Esophagus muscularis mucosa (tissue), 3 donors: ENCODE measurements around the gene HMGN1.

ENCODE experiments used
- CTCF ChIP-seq, 3 experiments: fragments of 200-600 bp in 2 of 3; fragments of 450-650 bp in 1 of 3; sonication (generic) in 2 of 3; IDR thresholded peaks; one replicate each; pipeline ENCODE4 v1.5.1; 2017 to 2019; ENCODE audit warnings: antibody characterized with exemption in 3 of 3, mild to moderate bottlenecking in 2 of 3, moderate library complexity in 1 of 3
- POLR2A ChIP-seq: fragments of 450-650 bp; IDR thresholded peaks from one replicate; pipeline ENCODE4 v1.6.1; 2017; ENCODE audit warnings: antibody characterized with exemption, moderate library complexity, mild to moderate bottlenecking, low read depth

GRCh38 chr21:39340687-39341086 is 8.2 kb downstream of the HMGN1 start:
- TF ChIP-seq POLR2A (no peak), CTCF (IDR thresholded peaks at IDR 0.05) (no peak)
